ENCODE measurements around the gene MSI2. TPM values are rescaled to one million over a fixed set of nuclear protein-coding genes. Genes with fewer than 3 reads are reported as not detected.

MSI2 gene
- total RNA-seq, 6 experiments from 2014 or later = 12.0 to 22.6 (median 19.4) TPM

- no peaks in the 10 kb centered on the region for H3K4me1 ChIP-seq
- no peak for TF ChIP-seq POLR2A (IDR thresholded peaks at IDR 0.05)
- no peak for TF ChIP-seq CTCF (IDR thresholded peaks at IDR 0.05)
- H3K27me3 ChIP-seq = no peaks in the 10 kb centered on the region
- ATAC-seq (no peak), DNase-seq (no peak)
- 91% methylated on average over 7 of the region's 8 CpGs for WGBS (ENCODE audit: insufficient coverage, low coverage, low lambda C conversion rate, missing lambda C conversion rate)
- no peaks in the 10 kb centered on the region for H3K9me3 ChIP-seq
- H3K27ac ChIP-seq = no peak overlapping the region
- H3K36me3 ChIP-seq = no peaks in the 10 kb centered on the region
- intact Hi-C loops (cut with DNase I) = no loop called here
- no peak overlapping the region for H3K4me3 ChIP-seq
Observed at GRCh38 chr17:57400648-57401047, 144.3 kb downstream of the MSI2 start.

- H3K9me3 ChIP-seq = no peaks in the 10 kb centered on the region
- no peak overlapping the region for H3K4me3 ChIP-seq
- no peaks in the 10 kb centered on the region for H3K27me3 ChIP-seq
- intact Hi-C loops (cut with DNase I) = no loop called here
- H3K36me3 ChIP-seq = no peaks in the 10 kb centered on the region
- no peak for TF ChIP-seq CTCF (IDR thresholded peaks at IDR 0.05)
- no peak for TF ChIP-seq POLR2A (IDR thresholded peaks at IDR 0.05)
- ATAC-seq = no peak
- 93% methylated on average over 5 of the region's 15 CpGs for WGBS (ENCODE audit: insufficient coverage, low coverage, low lambda C conversion rate, missing lambda C conversion rate)
- no peak for DNase-seq
- no peak overlapping the region for H3K27ac ChIP-seq
- H3K4me1 ChIP-seq = no peaks in the 10 kb centered on the region
Observed at GRCh38 chr17:57401556-57402488, 145.5 kb downstream of the MSI2 start.

GRCh38 chr17:57402681-57403180 is 146.4 kb downstream of the MSI2 start:
- intact Hi-C loops (cut with DNase I) = no loop called here

GRCh38 chr17:57403236-57403635 is 146.9 kb downstream of the MSI2 start:
- no peak for DNase-seq
- Histone ChIP-seq H3K27me3 (no peaks in the 10 kb centered on the region), H3K27ac (no peak overlapping the region), H3K4me3 (no peak overlapping the region), H3K36me3 (no peaks in the 10 kb centered on the region), H3K4me1 (no peaks in the 10 kb centered on the region), H3K9me3 (no peaks in the 10 kb centered on the region)
- no peak for TF ChIP-seq POLR2A (IDR thresholded peaks at IDR 0.05)
- TF ChIP-seq CTCF (IDR thresholded peaks at IDR 0.05) = no peak
- 92% methylated on average over 2 of the region's 2 CpGs for WGBS (ENCODE audit: insufficient coverage, low coverage, low lambda C conversion rate, missing lambda C conversion rate)
- intact Hi-C loops (cut with DNase I) = no loop called here
- ATAC-seq = no peak

More at GRCh38 chr17:57402681-57403180, 146.4 kb downstream of the MSI2 start:
- Histone ChIP-seq H3K4me3 (no peak overlapping the region), H3K9me3 (no peaks in the 10 kb centered on the region), H3K36me3 (no peaks in the 10 kb centered on the region), H3K27me3 (no peaks in the 10 kb centered on the region), H3K4me1 (no peaks in the 10 kb centered on the region), H3K27ac (no peak overlapping the region)
- TF ChIP-seq POLR2A (IDR thresholded peaks at IDR 0.05) (no peak), CTCF (IDR thresholded peaks at IDR 0.05) (no peak)
- WGBS (ENCODE audit: insufficient coverage, low coverage, low lambda C conversion rate, missing lambda C conversion rate) = 87% methylated on average over 3 of the region's 5 CpGs
- ATAC-seq (no peak), DNase-seq (no peak)

All from right lobe of liver (tissue), 6 donors.